Measurements from ENCODE around the gene SMURF2. TPM values are rescaled to one million over a fixed set of nuclear protein-coding genes. Genes with fewer than 3 reads are reported as not detected.
"Not testable (repeated sequence)": the region's sequence is repeated elsewhere in the genome, so short reads cannot be mapped to it uniquely, and the experiment has no call there.

SMURF2 gene
- total and polyA plus RNA-seq, 8 donors, result 2.6 to 54.3 (median 17.2) TPM

DNA sequence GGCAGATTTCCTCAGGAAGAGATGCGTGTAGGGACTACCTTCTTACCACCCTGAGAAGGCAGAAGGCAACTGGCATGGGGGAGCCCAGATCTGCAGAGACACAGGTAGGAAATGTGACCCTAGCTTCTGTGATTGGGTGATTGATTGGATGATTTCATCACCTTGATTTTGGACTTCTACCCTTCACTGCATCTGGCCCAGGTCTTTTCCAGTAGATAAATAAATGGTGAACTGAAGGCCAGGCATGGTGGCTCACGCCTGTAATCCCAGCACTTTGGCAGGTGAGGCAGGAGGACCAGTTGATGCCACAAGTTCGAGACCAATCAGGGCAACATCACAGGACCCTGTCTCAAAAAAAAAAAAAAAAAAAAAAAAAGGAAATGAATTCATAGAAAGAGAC, 14.7 kb upstream of the SMURF2 start:
- DNase-seq, result no peak
- Histone ChIP-seq H3K4me1 (no peaks in the 10 kb centered on the region), H3K36me3 (no peaks in the 10 kb centered on the region), H3K27me3 (no peaks in the 10 kb centered on the region), H3K27ac (no peak overlapping the region), H3K4me3 (no peak overlapping the region), H3K9me3 (no peaks in the 10 kb centered on the region)
- intact Hi-C loops (cut with DNase I; ENCODE audit: low total_unique reads), result no loop called here
- TF ChIP-seq POLR2AphosphoS5 (IDR thresholded peaks at IDR 0.05), result no peak
- no peak for TF ChIP-seq POLR2A (IDR thresholded peaks at IDR 0.05)
- TF ChIP-seq CTCF (IDR thresholded peaks at IDR 0.05), result no peak
- 57 to 65% (median 60%) methylated on average over 3 of the region's 3 CpGs for WGBS, 5 donors

GRCh38 chr17:64670843-64671590, 8.9 kb upstream of the SMURF2 start:
- intact Hi-C loops (cut with DNase I; ENCODE audit: low total_unique reads); H3K36me3 ChIP-seq; H3K27ac ChIP-seq; H3K27me3 ChIP-seq; H3K4me3 ChIP-seq; H3K4me1 ChIP-seq; DNase-seq; H3K9me3 ChIP-seq: not testable (repeated sequence)
- 63 to 75% (median 67%) methylated on average over 10 of the region's 10 CpGs for WGBS, 5 donors

DNA sequence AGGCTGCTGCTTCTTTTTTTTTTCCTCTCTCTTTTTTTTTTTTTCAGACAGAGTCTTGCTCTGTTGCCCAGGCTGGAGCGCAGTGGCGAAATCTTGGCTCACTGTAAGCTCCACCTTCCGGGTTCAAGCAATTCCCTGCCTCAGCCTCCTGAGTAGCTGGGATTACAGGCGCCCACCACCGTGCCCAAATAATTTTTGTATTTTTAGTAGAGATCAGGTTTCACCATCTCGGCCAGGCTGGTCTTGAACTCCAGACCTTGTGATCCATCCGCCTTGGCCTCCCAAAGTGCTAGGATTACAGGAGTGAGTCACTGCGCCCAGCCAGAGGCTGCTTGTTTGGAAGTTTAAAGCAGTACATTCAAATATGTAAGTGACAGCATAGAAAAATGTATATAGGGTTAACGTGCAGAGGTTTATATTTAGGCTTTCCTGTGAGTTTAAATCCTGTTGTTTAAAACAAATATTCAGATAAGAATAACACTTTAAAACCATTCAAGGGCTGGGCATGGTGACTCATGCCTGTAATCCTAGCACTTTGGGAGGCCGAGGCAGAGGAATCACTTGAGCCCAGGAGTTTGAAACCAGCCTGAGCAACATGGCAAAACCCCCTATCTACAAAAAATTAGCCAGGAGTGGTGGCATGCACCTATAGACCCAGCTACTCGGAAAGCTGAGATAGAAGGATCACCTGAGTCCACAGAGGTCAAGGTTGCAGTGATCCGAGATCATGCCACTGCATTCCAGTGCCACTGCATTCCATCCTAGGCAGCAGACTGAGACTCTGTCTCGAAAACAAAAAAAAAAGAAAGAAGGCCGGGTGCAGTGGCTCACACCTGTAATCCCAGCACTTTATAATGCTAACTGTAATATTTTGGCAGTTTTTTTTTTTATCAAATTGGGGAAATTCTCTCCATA, 6.0 kb upstream of the SMURF2 start:
- DNase-seq, result peak in 1 of 2 donors; percentile 20
- H3K9me3 ChIP-seq; H3K4me3 ChIP-seq; H3K27me3 ChIP-seq; intact Hi-C loops (cut with DNase I; ENCODE audit: low total_unique reads); H3K27ac ChIP-seq; H3K36me3 ChIP-seq: not testable (repeated sequence)
- 57 to 67% (median 63%) methylated on average over 14 of the region's 14 CpGs for WGBS, 5 donors
- peaks cover 0 to 16% (median 14%) of the 10 kb centered on the region in 4 donors for H3K4me1 ChIP-seq

GRCh38 chr17:64664299-64664981, 2.3 kb upstream of the SMURF2 start:
- 42 to 52% (median 46%) methylated on average over 6 of the region's 6 CpGs for WGBS, 5 donors
- H3K36me3 ChIP-seq; H3K27me3 ChIP-seq; intact Hi-C loops (cut with DNase I; ENCODE audit: low total_unique reads); H3K9me3 ChIP-seq; DNase-seq; H3K4me3 ChIP-seq: not testable (repeated sequence)
- Histone ChIP-seq H3K27ac (peak overlapping the region; percentile 15 to 57 (median 42)), H3K4me1 (peaks cover 6 to 38% (median 29%) of the 10 kb centered on the region in 4 donors)

DNA sequence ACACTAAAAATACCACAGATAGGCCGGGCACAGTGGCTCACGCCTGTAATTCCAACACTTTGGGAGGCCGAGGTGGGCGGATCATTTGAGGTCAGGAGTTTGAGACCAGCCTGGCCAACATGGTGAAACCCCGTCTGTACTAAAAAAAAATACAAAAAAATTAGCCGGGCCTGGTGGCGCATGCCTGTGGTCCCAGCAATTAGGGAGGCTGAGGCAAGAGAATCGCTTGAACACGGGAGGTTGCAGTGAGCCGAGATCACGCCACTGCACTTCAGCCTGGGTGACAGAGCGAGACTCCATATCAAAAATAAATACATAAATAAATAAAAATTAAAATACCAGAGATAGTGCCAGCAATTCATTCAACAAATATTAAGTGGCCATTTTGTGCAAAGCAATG, 1.7 kb upstream of the SMURF2 start:
- whole genome bisulfite sequencing, 5 donors, result 69 to 81% (median 73%) methylated on average over 12 of the region's 12 CpGs
- H3K27me3 ChIP-seq; intact Hi-C loops (cut with DNase I; ENCODE audit: low total_unique reads); DNase-seq; H3K9me3 ChIP-seq; H3K4me3 ChIP-seq; H3K36me3 ChIP-seq: not testable (repeated sequence)
- Histone ChIP-seq H3K27ac (peak overlapping the region in 3 of 5 donors; percentile 38 to 57 (median 43)), H3K4me1 (peaks cover 8 to 43% (median 31%) of the 10 kb centered on the region in 4 donors)

GRCh38 chr17:64662774-64663367, 764 bp upstream of the SMURF2 start:
- Histone ChIP-seq H3K9me3 (no peaks in the 10 kb centered on the region), H3K36me3 (no peaks in the 10 kb centered on the region), H3K4me1 (peaks cover 10 to 52% (median 36%) of the 10 kb centered on the region in 4 donors), H3K27ac (peak overlapping the region; percentile 84 to 99 (median 96)), H3K4me3 (peak overlapping the region; percentile 80 to 88 (median 86)), H3K27me3 (no peaks in the 10 kb centered on the region)
- TF ChIP-seq POLR2AphosphoS5 (IDR thresholded peaks at IDR 0.05) (no peak), POLR2A (IDR thresholded peaks at IDR 0.05) (no peak), CTCF (IDR thresholded peaks at IDR 0.05) (no peak), EP300 (IDR thresholded peaks at IDR 0.05) (no peak)
- 50 to 61% (median 52%) methylated on average over 18 of the region's 18 CpGs for WGBS, 5 donors
- DNase-seq, result no peak
- intact Hi-C loops (cut with DNase I; ENCODE audit: low total_unique reads), result no loop called here
